SK-N-DZ (cell line): ENCODE measurements around the gene NUP62.

ENCODE experiments used
- DNase-seq: peaks from one replicate; pipeline ENCODE4 v3.0.0-alpha.2; 2015; ENCODE audit warnings: low spot score

The NUP62 gene

DNA sequence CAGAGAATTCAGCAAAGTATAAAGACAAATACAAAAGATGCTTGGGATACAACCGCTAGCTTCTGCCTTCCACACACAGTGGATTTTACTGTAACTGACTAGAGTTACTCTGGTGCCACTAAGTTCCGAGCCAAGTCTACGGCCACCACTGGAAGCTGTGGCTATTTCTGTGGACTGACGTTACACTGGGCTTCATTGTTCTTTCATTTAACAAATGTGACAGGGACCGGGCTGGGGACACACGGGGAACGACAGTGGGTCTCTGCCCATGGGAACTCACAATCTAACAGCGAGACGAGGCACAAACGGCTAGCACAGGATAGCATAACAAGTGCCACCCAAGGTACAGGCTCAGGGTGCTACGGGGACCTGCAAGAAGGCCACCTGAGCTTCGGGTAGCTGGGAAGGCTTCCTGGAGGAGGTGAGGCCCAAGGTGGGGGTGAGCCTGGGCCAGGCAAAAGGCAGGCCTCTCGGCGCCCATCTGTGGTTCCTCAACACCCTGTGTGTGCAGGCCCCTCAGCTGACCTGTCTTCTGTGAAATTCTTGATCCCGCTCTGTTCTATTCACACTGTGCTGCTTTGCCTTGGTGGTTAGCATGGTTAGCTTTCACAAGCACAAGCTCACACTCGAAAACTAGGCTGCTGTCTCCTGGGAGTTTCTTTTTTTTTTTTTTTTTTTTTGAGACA is 22.3 kb downstream of the NUP62 start:
- no peak for DNase-seq

DNA sequence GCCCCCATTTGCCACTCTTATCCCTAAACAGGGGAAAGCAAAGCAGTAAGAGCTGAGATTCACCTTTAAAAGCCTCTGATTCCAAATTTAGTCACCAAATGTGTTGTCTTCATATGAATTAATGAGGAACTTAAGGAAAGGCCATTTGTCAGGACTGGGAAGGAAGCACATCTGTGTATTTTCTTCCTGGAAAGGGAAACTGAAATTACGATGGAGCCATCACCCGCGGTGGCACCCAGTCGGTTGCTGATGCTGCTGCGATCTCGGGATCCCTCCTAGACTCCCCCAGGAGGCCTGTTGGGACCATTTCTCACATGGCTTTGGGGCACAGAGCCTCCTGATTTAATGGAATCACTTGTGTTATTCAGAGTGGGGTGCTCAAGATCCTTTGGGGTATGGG is 25.2 kb downstream of the NUP62 start:
- no peak for DNase-seq

DNA sequence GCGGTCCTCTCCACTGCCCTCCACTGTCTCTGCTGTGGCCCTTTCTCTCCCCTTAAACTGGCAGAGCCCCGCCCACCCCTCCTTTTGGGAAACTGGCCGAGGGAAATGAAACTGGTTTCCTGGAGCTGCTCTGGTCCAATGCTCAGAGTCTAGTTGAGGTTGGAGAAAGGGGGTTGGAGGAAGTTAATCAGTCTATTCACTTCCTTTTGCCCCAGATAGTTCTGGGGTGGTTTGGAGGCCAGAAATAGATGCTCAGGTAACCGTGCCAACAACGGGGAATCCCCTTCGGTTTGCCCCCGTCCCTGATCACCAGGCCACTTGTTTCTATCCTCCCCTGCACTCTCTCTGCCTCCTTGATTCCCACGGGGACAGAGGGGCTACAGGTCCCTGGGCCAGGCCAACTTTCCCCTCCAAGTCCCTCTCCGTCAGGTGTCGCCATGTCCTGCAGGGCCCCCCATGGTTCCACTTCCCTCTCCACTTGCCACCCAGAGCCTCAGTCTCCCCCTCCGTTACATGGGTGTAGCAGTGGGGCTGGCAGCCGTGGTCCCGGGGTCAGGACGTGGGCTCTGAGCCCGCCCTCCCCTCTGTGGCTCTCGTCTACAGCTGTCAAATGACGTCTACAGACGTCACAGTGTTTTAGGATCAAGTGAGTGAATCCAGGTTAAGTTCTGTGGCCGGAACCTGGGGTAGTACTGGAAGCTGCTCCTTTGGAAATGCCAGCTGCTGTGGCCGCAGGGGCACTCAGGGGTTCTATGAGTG is 32.3 kb downstream of the NUP62 start, which contains the start of gene IL4I1:
IL4I1 (minus strand) TSS at position 25 of the 759 bp plus-strand sequence. CDS start 727 bp downstream, outside the sequence.
- DNase-seq: no peak

DNA sequence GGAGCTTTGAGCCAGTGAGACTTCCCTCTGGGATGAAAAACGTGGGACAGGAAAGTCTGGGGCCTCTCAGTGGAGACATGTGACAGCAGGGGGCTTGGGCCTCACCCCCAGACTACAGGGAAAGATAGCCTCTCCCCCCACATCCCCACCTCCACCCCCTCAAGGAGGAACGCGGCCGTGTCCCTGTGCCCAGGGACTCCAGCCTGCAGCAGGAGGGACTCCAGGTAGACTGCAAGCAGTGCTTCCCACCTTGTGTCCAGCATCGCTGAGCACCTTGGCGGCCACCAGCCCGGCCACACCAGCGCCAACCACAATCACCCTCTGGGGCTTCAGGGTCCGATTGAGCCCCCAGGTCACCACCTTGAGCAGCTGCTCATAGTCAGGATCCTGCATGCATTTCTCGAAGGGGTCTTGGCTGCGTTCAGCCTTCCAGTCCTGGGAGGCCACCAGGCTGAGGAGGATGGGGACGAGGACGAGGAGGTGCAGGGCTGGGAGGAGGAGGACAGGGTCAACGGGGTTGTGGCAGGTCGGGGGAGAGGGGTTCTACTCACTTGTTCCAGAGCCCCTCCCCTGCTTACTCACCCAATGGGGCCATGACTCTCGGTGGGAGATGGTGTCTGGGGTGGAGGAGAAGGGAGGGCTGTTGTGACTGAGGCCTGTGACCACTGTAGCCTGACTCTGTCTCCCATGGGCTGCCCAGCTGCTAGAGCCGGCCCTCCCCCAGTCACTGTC is 33.6 kb downstream of the NUP62 start:
- no peak for DNase-seq

- no peak for DNase-seq
Measured at GRCh38 chr19:49894879-49895565, 34.3 kb downstream of the NUP62 start.

GRCh38 chr19:49894011-49894664 is 35.2 kb downstream of the NUP62 start:
- DNase-seq: no peak

DNA sequence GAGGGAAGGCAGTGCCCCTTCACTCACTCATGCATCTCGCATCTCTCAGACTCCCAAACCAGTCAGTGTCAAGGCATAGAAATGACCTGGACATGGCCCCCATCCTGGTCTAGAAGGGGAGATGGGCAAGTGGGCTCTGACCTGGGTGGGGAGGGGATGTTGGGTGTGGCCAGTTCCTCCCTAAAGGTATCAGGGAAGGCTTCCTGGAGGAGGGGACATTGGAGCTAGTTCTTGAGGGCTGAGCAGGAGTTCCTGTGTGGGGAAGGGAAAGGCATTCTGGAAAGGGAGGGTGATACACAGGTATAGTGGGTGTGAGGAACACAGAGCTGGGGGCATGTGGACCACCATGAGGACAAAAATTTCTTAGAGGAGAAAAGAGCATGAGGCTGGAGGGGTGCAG is 36.6 kb downstream of the NUP62 start:
- no peak for DNase-seq

GRCh38 chr19:49891393-49891792 is 37.9 kb downstream of the NUP62 start:
- no peak for DNase-seq

DNA sequence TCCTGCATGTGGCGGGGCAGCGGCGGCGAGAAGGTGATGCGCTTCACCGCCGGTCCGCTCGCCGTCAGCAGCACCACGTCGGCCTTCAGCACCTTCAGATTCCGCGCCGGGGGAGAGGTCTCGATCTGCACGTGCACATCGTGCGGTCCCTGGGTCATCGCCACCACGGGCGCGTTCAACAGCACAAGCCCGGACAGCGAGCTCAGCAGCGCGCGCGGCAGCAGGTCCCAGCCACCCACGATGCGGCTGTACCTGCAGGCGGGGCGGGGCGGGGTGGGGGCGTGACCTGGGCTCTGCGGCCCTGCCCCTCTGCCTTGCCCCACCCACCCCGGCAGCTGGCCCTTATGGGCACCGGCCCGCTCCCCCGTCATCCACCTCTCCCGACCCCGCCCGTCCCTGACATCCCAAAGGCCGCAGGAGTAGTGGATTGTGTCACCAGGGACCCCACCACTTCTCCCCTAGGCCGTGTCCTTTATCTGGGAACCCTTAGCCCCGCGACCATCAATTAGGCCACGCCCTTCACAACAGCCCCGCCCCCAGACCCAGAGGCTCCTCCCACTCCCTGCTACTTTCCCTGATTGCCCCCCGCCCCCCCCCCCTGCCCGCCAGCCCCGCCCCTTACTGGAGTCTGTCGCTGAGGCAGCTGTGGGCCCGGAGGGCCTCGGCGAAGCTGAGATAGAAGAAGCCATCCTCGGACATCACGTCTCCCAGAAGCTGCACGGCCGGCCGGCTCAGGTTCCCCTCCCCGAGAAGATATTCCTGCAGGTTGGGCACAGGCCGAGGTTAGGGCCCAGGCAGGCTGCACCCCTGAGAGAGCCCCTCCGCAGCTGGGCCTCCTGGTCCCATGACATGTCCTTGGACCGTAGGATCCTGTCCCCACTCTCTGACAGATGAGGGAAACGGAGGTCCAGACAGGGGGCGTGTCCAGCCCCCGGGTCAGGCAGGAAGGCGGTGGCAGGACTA is 38.7 kb downstream of the NUP62 start:
- no peak for DNase-seq

- no peak for DNase-seq
Measured at GRCh38 chr19:49889687-49890348, 39.5 kb downstream of the NUP62 start.

- no peak for DNase-seq
Measured at GRCh38 chr19:49889038-49889686, 40.1 kb downstream of the NUP62 start.

DNA sequence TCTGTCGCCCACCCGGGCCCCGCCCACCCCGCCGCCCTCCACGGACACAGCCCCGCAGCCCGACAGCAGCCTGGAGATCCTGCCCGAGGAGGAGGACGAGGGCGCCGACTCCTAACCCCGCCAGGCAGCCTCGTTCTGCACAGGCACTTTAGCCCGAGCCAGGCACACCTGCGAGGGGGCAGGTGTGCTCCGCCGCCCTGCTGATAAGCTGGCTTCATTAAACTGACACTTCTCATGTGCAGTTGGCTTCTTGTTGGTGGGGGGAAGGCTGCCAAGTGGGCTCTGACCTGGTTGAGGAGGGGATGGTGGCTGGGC is 40.8 kb downstream of the NUP62 start:
- DNase-seq: no peak

- no peak for DNase-seq
Measured at GRCh38 chr19:49887665-49888509, 41.4 kb downstream of the NUP62 start.

GRCh38 chr19:49887037-49887664 is 42.2 kb downstream of the NUP62 start:
- DNase-seq: no peak

GRCh38 chr19:49884760-49885159 is 44.5 kb downstream of the NUP62 start:
- DNase-seq: no peak

- DNase-seq: no peak
Measured at GRCh38 chr19:49884109-49884508, 45.2 kb downstream of the NUP62 start.

DNA sequence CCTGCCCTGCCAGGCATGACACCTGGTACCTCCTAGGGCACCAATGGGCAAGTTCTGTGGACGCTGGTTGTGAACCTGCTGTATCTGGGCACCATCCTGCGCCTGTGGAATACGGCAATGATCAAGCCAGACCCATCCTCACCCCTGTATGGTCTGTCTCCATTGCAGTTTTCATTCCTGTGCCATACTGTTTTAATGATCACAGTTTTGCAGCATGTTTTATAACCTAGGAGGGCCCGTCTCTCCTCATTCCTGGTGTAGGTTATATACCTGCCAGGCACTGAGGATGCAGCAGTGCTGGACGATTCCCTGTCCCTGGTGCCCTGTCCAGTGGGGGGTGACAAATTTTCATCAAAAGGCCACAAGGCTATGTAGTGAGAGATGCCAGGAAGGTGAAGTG is 46.2 kb downstream of the NUP62 start:
- DNase-seq: no peak

GRCh38 chr19:49882643-49883042 is 46.7 kb downstream of the NUP62 start:
- no peak for DNase-seq
